SK-N-SH treated with all-trans-retinoic acid at 6 μM for 48 hours (cell line): Measurements from ENCODE around the gene BHMT.

Experiments
- CREB5 ChIP-seq: fragments of 250-450 bp; sonication (Bioruptor Pico); IDR thresholded peaks from 2 replicates; pipeline ENCODE4 v1.5.1; 2020; ENCODE audit warnings: low read depth, mild to moderate bottlenecking, moderate library complexity
- PATZ1 ChIP-seq: fragments of 250-450 bp; sonication (Bioruptor Pico); IDR thresholded peaks from 2 replicates; pipeline ENCODE4 v1.8.0; 2020; ENCODE audit warnings: mild to moderate bottlenecking, moderate library complexity, borderline replicate concordance
- RARB ChIP-seq: fragments of 250-450 bp; sonication (Bioruptor Pico); IDR thresholded peaks from 2 replicates; pipeline ENCODE4 v1.8.0; 2021; ENCODE audit warnings: mild to moderate bottlenecking, moderate library complexity
- ZNF70 ChIP-seq: fragments of 450-650 bp; formaldehyde crosslinking; IDR thresholded peaks from 2 replicates; pipeline ENCODE4 v1.5.0; 2020; ENCODE audit warnings: mild to moderate bottlenecking, moderate library complexity

- TF ChIP-seq PATZ1 (CRISPR knock-in tag) (no peak), RARB (CRISPR knock-in tag) (no peak), ZNF70 (CRISPR knock-in tag) (no peak), CREB5 (CRISPR knock-in tag) (no peak)
Observed at GRCh38 chr5:79105868-79106267, 5.7 kb upstream of the BHMT start.
